Large intestine (tissue), 3 donors: Measurements from ENCODE around the gene TRMT44. TPM values are rescaled to one million over a fixed set of nuclear protein-coding genes. Genes with fewer than 3 reads are reported as not detected.

Source experiments
- DNase-seq, 2 donors: peaks; one replicate each; pipeline versions ENCODE4 v3.0.0 to v3.0.0-alpha.2; 2013
- H3K27ac ChIP-seq: one replicate; pipeline ENCODE4 v1.5.1; 2013; ENCODE audit warnings: low read length
- H3K27me3 ChIP-seq: 2 replicates; pipeline ENCODE4 v1.6.1; 2013; ENCODE audit warnings: low read length; ENCODE audit not compliant: control insufficient read depth, insufficient read depth
- H3K36me3 ChIP-seq: 2 replicates; pipeline ENCODE4 v1.6.1; 2013; ENCODE audit warnings: low read length; ENCODE audit not compliant: control insufficient read depth, insufficient read depth
- H3K4me1 ChIP-seq: one replicate; pipeline ENCODE4 v1.6.1; 2013; ENCODE audit warnings: low read length; ENCODE audit not compliant: control insufficient read depth, insufficient read depth
- H3K4me3 ChIP-seq: one replicate; pipeline ENCODE4 v1.5.1; 2013; ENCODE audit warnings: low read length
- H3K9me3 ChIP-seq: one replicate; pipeline ENCODE4 v1.6.1; 2013; ENCODE audit warnings: mild to moderate bottlenecking, low read depth, low read length, moderate library complexity; ENCODE audit not compliant: control insufficient read depth
- WGBS: methylation state at CpG from one replicate; pipeline ENCODE4 v1.1.5; 2013; ENCODE audit warnings: low lambda C conversion rate; ENCODE audit not compliant: insufficient coverage; 5-methylcytosine and 5-hydroxymethylcytosine counted together
- polyA plus RNA-seq: library from polyadenylated mRNA; unstranded; fragments of 120-200 nt; gene quantifications from one replicate; pipeline ENCODE4 v1.2.1, GENCODE V29; 2013

TRMT44 gene
- polyA plus RNA-seq, 1 donor, result 13.1 TPM

DNA sequence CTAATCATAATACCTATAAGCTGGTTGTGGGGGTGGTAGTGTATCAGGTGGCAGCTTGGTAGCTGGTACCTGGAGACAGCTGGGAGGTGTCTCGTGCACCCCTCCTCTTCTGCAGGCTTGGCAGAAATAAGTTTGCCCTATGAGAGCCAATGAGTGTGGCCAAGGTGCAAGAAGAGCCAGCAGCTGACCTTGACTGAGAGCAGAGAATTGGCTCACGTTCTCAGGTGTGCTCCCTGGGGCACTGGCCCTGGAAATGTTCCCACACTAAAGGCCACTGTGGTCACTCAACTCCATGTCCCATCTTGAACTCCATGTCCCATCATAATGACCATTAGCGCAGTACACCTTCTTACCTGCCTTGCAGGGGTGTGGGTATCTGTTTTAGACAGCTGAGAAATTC is 13.4 kb downstream of the TRMT44 start:
- Histone ChIP-seq H3K27me3 (no peaks in the 10 kb centered on the region), H3K4me3 (no peak overlapping the region), H3K27ac (no peak overlapping the region), H3K36me3 (peaks cover 65% of the 10 kb centered on the region), H3K4me1 (no peaks in the 10 kb centered on the region), H3K9me3 (no peaks in the 10 kb centered on the region)
- DNase-seq, result no peak
- no CpG with 5 or more reads among the region's 3 CpGs for WGBS

DNA sequence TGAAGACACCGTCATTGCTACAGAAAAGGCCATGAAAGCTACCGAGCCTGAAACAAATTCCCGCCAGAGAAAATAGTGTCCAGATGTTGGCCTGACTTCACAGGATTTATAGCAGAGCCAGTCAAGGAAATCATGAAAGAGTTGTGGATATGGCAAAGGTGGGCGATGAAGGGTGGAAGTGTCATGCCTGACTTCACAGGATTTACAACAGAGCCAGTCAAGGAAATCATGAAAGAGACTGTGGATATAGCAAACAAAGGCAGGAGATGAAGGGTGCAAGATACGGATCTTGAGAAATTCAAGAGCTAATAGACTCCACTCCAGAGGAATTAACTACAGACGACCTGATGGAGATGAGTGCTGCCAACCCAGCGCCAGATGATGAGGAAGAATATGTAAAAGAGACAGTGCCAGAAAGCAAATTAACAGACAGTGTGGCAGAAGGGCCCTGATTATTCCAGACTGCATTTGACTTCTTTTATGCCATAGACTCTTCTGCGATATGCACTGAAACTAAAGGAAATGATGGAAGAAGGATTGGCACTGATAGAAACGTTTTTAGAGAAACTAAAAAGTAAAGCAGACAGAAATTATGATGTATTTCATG is 17.2 kb downstream of the TRMT44 start:
- Histone ChIP-seq H3K27me3 (no peaks in the 10 kb centered on the region), H3K27ac (no peak overlapping the region), H3K9me3 (no peaks in the 10 kb centered on the region), H3K4me1 (no peaks in the 10 kb centered on the region), H3K4me3 (no peak overlapping the region), H3K36me3 (peaks cover 58% of the 10 kb centered on the region)
- WGBS, result 80% methylated on average over 4 of the region's 9 CpGs
- no peak for DNase-seq

DNA sequence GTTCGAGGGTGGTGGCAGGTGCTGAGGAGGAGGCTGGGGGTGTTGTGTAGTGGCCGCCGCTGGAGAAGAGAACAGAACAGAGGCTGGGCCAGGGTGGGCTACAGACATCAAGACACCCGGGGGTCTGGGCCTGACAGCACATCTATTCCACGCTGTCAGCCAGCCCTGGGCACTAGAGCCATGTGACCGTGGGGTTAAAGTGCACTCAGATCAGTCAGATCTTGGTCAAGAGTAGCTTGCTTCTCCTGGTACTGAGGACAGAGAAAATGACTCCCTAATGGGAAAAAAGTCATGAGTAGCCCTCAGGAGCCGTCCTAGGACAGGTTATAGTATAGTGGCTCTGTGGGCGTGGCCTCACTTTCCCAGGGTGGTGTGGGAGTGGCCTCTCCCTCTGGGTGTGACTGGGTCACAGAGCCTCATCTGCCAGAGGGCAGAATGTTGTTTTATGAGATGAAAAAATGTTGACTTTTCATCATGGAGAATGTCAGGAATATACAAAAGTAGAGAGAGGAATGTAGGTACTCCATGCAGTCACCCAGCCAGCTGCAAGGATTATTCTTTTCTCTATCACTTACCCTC is 19.4 kb downstream of the TRMT44 start:
- no peaks in the 10 kb centered on the region for H3K4me1 ChIP-seq
- H3K4me3 ChIP-seq, result no peak overlapping the region
- no peaks in the 10 kb centered on the region for H3K9me3 ChIP-seq
- peak; percentile 45 to 60 for DNase-seq
- 55% methylated on average over 2 of the region's 8 CpGs for WGBS
- no peak overlapping the region for H3K27ac ChIP-seq
- H3K27me3 ChIP-seq, result no peaks in the 10 kb centered on the region
- peaks cover 50% of the 10 kb centered on the region for H3K36me3 ChIP-seq

DNA sequence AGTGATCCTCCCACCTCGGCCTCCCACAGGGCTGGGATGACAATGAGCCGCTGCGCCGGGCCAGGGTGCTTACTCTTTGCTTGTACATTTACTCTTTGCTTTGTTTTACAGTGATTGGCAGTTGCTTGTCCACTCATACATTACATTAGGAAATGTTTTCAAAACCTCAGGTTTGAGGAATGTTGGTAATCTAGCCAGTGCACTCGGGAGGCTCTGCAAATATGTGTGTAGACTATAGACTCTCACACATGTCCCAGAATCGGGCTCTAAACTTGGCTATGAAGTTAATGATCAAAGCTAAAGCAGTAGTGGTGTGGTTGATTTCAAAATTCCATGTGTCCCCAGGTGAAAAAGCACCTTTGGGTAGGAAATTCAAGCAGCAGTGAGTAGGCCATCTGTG is 20.5 kb downstream of the TRMT44 start:
- Histone ChIP-seq H3K4me3 (no peak overlapping the region), H3K27me3 (no peaks in the 10 kb centered on the region), H3K27ac (no peak overlapping the region), H3K36me3 (peaks cover 53% of the 10 kb centered on the region), H3K9me3 (no peaks in the 10 kb centered on the region), H3K4me1 (no peaks in the 10 kb centered on the region)
- no peak for DNase-seq
- no CpG with 5 or more reads among the region's 6 CpGs for WGBS

DNA sequence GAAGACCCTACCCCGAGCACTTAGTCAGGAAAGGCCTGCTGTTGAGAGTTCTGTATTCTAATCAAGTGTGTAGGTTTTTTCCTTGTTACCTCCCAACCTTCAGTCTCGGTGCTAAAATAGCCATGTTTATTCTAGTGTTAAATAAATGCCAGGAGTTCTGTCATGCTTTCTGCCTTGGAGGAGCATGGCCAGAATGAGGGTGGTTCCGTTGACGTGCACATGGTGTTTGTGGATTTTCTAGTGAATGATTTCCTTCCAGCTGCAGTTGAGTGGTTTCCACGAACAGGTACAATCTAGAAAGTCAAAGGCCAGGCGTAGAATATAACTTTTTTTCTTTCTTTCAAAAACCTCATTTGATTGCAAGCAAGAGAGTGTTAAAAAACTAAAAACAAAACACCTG is 21.0 kb downstream of the TRMT44 start:
- Histone ChIP-seq H3K4me1 (no peaks in the 10 kb centered on the region), H3K9me3 (no peaks in the 10 kb centered on the region), H3K27me3 (no peaks in the 10 kb centered on the region), H3K27ac (no peak overlapping the region), H3K4me3 (no peak overlapping the region), H3K36me3 (peaks cover 59% of the 10 kb centered on the region)
- WGBS, result no CpG with 5 or more reads among the region's 6 CpGs
- DNase-seq, result no peak

DNA sequence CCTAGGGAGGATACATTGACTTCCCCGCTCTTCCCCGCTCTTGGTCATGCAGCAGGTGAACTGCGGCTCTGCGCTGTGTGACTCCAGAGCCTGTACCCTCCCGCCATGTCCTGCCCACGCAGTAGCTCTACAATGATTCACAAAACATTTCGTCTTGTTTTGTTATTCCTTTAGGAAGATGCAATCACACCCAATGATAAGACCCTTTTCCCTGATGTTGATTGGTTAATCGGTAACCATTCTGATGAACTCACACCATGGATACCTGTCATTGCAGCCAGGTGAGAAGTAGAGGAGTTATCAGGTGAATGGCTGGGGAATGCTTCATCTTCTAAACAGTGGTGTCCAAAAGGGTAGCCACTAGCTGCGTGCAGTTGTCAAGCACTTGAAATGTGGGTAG is 23.2 kb downstream of the TRMT44 start:
- no peak overlapping the region for H3K27ac ChIP-seq
- no peaks in the 10 kb centered on the region for H3K4me1 ChIP-seq
- no peaks in the 10 kb centered on the region for H3K9me3 ChIP-seq
- DNase-seq, result no peak
- peaks cover 65% of the 10 kb centered on the region for H3K36me3 ChIP-seq
- H3K27me3 ChIP-seq, result no peaks in the 10 kb centered on the region
- WGBS, result no CpG with 5 or more reads among the region's 9 CpGs
- no peak overlapping the region for H3K4me3 ChIP-seq

DNA sequence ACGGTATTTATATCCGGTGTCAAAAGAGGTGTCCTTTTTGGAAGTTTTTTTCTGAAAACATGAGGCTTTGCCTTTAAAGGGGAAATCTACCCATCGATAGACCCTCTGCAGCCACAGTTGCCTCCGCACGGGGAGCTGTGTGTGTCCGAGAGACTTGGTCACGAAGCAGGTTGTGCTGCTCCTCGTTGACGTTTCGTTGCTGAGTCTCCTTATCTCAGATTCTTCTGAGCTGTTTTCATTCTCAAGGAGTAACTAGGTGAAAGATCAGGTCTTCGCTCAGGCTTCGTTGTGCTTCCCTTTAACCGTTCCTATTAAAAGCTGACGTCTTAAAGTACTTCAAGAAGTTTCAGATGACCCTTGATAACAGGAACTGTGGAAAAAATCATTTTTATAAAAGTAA is 23.8 kb downstream of the TRMT44 start:
- H3K27ac ChIP-seq, result no peak overlapping the region
- no peaks in the 10 kb centered on the region for H3K9me3 ChIP-seq
- H3K27me3 ChIP-seq, result no peaks in the 10 kb centered on the region
- DNase-seq, result no peak
- peaks cover 66% of the 10 kb centered on the region for H3K36me3 ChIP-seq
- no peaks in the 10 kb centered on the region for H3K4me1 ChIP-seq
- H3K4me3 ChIP-seq, result no peak overlapping the region
- 34% methylated on average over 4 of the region's 14 CpGs for WGBS

DNA sequence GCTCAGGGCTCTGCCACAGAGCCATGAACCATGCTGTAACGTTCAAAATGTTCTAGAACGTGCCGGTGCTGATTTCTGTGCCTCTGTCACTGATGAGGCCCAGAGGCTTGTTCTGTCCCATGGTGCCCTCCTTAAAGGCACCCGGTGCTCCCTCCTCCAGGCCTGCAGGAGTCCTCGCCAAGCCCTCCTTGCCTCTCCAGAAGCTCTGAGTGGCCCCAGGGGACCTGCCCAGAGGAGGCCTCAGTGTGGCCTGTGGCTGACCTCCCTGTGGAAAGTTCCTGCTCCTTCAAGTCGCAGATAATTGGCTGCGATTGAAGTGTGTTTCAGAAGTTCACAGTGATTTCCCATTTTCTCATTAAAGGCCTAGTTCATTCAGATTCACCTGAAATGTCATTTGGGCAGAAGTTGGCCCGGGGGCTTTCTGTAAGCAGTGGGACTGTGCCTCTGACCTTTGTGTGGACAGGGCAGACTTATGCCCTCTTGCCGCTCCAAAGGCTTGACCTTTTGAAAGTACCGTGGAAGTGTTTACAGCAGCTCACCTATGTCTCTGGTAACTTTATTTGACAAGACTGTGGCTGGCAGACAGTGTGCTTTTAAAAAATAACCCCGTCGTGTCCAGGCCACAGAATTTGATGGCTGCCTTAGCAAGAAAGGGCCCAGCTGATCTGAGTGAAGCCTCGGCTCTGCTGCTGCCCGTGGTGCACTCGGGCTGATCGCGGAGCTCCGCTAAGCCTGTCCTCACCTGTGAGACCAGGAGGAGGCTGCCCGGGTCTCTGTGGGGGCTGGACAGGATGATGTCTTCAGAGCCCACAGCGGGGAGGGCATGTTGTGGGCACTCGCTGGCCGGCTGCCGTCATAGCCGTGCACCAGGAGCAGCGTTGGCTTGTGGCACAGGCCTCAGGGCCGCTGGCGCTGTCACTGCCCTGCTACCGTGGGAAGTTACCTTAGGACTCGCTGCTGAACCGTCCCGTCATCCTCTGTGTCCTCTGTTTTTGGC is 25.3 kb downstream of the TRMT44 start:
- peaks cover 68% of the 10 kb centered on the region for H3K36me3 ChIP-seq
- WGBS, result no CpG with 5 or more reads among the region's 31 CpGs
- no peaks in the 10 kb centered on the region for H3K4me1 ChIP-seq

DNA sequence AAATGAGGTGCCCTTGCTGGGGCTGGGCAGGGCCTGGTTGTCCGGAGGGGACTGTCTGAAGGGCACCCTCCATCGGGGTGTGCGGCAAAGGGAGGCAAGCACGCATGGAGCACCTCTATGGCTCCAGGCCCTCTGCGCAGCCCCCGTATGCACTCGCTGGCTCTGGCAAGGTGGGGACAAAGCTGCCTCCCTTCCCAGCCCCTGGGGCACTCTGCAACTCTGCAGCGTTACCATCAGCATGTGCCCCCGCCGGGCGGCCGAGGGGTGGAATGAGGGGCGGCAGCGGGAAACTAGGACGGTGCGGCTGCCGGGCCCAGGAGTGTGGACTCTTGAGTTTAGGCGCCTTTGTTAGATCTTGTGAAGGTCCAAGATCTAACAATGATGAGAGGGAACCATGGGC is 26.4 kb downstream of the TRMT44 start:
- Histone ChIP-seq H3K4me1 (no peaks in the 10 kb centered on the region), H3K4me3 (no peak overlapping the region), H3K36me3 (peaks cover 66% of the 10 kb centered on the region), H3K27me3 (no peaks in the 10 kb centered on the region), H3K9me3 (no peaks in the 10 kb centered on the region), H3K27ac (no peak overlapping the region)
- no peak for DNase-seq
- 100% methylated on average over 1 of the region's 18 CpGs for WGBS

More for the DNA sequence above, 25.3 kb downstream of the TRMT44 start:
- H3K27me3 ChIP-seq, result no peaks in the 10 kb centered on the region
- H3K4me3 ChIP-seq, result no peak overlapping the region
- DNase-seq, result no peak
- no peaks in the 10 kb centered on the region for H3K9me3 ChIP-seq
- H3K27ac ChIP-seq, result no peak overlapping the region

DNA sequence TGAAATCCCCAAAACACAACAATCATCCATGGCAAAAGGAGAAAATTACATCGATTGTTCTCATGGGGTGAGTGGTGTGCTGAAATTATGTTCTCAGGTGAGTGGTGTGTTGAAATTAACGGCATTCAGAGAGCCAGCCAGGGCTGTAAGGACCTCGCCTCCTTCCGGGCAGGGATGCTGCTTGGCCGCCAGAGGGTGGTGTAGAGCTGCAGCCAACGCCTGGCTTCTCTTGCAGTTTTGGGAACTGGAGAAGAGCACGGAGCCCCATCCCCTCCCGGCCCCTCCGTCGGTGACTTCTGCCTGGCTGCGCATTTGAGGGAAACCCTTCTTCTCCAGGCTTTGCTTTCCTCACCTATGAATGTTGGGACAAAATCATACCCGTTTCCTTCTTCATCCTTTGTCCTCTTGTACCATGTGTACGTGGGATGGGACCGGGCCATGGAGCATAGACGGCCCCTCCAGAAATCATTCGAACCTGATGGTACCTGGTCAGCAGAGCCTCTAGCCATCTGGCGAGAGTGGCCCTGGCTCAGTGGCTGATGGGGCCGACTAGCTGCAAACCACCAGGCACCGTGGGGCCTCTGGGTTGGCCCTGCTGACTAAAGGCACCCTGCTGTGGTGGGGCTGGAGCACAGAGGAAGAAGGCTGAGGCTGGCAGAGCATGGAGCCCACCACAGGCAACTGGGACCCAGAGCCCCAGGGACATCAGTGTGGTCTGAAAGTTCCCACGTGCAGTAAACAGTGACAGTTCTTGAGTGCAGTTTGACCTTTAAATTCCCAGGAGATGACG is 28.4 kb downstream of the TRMT44 start:
- H3K4me1 ChIP-seq, result peaks cover 3% of the 10 kb centered on the region
- no peaks in the 10 kb centered on the region for H3K9me3 ChIP-seq
- WGBS, result no CpG with 5 or more reads among the region's 21 CpGs
- H3K36me3 ChIP-seq, result peaks cover 61% of the 10 kb centered on the region
- no peak overlapping the region for H3K27ac ChIP-seq
- H3K4me3 ChIP-seq, result no peak overlapping the region
- DNase-seq, result peak; percentile 27 to 35
- H3K27me3 ChIP-seq, result no peaks in the 10 kb centered on the region
